ENCODE data around the gene PINLYP.
A peak's percentile ranks its signal among the peaks of the same experiment; 100 is the strongest.

The PINLYP gene

GRCh38 chr19:43548706-43549105 lies 26.9 kb upstream of the PINLYP start:
- no peak for DNase-seq (ENCODE audit: low read depth)

GRCh38 chr19:43551399-43552197 lies 24.0 kb upstream of the PINLYP start:
- DNase-seq (ENCODE audit: low read depth) = no peak

GRCh38 chr19:43552198-43552450 lies 23.5 kb upstream of the PINLYP start:
- no peak for DNase-seq (ENCODE audit: low read depth)

- no peak for DNase-seq (ENCODE audit: low read depth)
Observed at GRCh38 chr19:43552616-43553015, 23.0 kb upstream of the PINLYP start.

- DNase-seq (ENCODE audit: low read depth) = no peak
Observed at GRCh38 chr19:43553656-43554055, 21.9 kb upstream of the PINLYP start.

GRCh38 chr19:43554317-43554895 lies 21.2 kb upstream of the PINLYP start:
- no peak for DNase-seq (ENCODE audit: low read depth)

GRCh38 chr19:43555185-43555770 lies 20.3 kb upstream of the PINLYP start:
- DNase-seq (ENCODE audit: low read depth) = peak; percentile 79

- DNase-seq (ENCODE audit: low read depth) = no peak
Observed at GRCh38 chr19:43560687-43561086, 14.9 kb upstream of the PINLYP start.

- DNase-seq (ENCODE audit: low read depth) = no peak
Observed at GRCh38 chr19:43561139-43561970, 14.2 kb upstream of the PINLYP start.

GRCh38 chr19:43562226-43562697 lies 13.3 kb upstream of the PINLYP start:
- DNase-seq (ENCODE audit: low read depth) = no peak

GRCh38 chr19:43562698-43563241 lies 12.8 kb upstream of the PINLYP start:
- DNase-seq (ENCODE audit: low read depth) = peak; percentile 43

GRCh38 chr19:43563816-43564457 lies 11.7 kb upstream of the PINLYP start:
- no peak for DNase-seq (ENCODE audit: low read depth)

GRCh38 chr19:43564800-43565199 lies 10.8 kb upstream of the PINLYP start:
- DNase-seq (ENCODE audit: low read depth) = no peak

- DNase-seq (ENCODE audit: low read depth) = no peak
Observed at GRCh38 chr19:43569657-43570056, 5.9 kb upstream of the PINLYP start.

- no peak for DNase-seq (ENCODE audit: low read depth)
Observed at GRCh38 chr19:43570174-43570791, 5.3 kb upstream of the PINLYP start.

GRCh38 chr19:43572171-43572588 lies 3.4 kb upstream of the PINLYP start:
- no peak for DNase-seq (ENCODE audit: low read depth)

- no peak for DNase-seq (ENCODE audit: low read depth)
Observed at GRCh38 chr19:43574424-43575155, 1.0 kb upstream of the PINLYP start.

- no peak for DNase-seq (ENCODE audit: low read depth)
Observed at GRCh38 chr19:43575955-43576878, 616 bp downstream of the PINLYP start.

- no peak for DNase-seq (ENCODE audit: low read depth)
Observed at GRCh38 chr19:43578787-43579186, 3.2 kb downstream of the PINLYP start.

GRCh38 chr19:43581467-43581866 lies 5.9 kb downstream of the PINLYP start:
- DNase-seq (ENCODE audit: low read depth) = no peak
